H9 (cell line): Measurements from ENCODE around the gene TENT5D. TPM values are rescaled to one million over a fixed set of nuclear protein-coding genes. Genes with fewer than 3 reads are reported as not detected.
"Not testable (repeated sequence)": the region's sequence is repeated elsewhere in the genome, so short reads cannot be mapped to it uniquely, and the experiment has no call there.

Source experiments
- DNase-seq: peaks from one replicate; pipeline ENCODE4 v3.0.0-alpha.2; 2017
- H2AFZ ChIP-seq: one replicate; pipeline ENCODE4 v1.6.1; 2013; ENCODE audit warnings: mild to moderate bottlenecking, low read length, control low read depth, moderate library complexity
- H2AK5ac ChIP-seq: 2 replicates; pipeline ENCODE4 v1.6.1; 2013; ENCODE audit warnings: low read length, control low read depth, mixed read lengths; ENCODE audit not compliant: insufficient read length
- H2BK120ac ChIP-seq: one replicate; pipeline ENCODE4 v1.6.1; 2013; ENCODE audit warnings: low read depth, mild to moderate bottlenecking, low read length, control low read depth, inconsistent platforms; ENCODE audit not compliant: poor library complexity, severe bottlenecking
- H2BK12ac ChIP-seq: 2 replicates; pipeline ENCODE4 v1.6.1; 2013; ENCODE audit warnings: low read length, control low read depth, mixed read lengths, low read depth; ENCODE audit not compliant: insufficient read length
- H2BK15ac ChIP-seq: 2 replicates; pipeline ENCODE4 v1.6.1; 2013; ENCODE audit warnings: low read depth, low read length, control low read depth
- H2BK20ac ChIP-seq: one replicate; pipeline ENCODE4 v1.6.1; 2013; ENCODE audit warnings: low read depth, mild to moderate bottlenecking, low read length, control low read depth, inconsistent platforms; ENCODE audit not compliant: poor library complexity, severe bottlenecking
- H2BK5ac ChIP-seq: 2 replicates; pipeline ENCODE4 v1.6.1; 2013; ENCODE audit warnings: low read length, control low read depth, mixed read lengths; ENCODE audit not compliant: insufficient read length
- H3K14ac ChIP-seq: 2 replicates; pipeline ENCODE4 v1.6.1; 2013; ENCODE audit warnings: low read length, control low read depth; ENCODE audit not compliant: insufficient read depth
- H3K18ac ChIP-seq: 2 replicates; pipeline ENCODE4 v1.6.1; 2013; ENCODE audit warnings: low read depth, mild to moderate bottlenecking, mixed read lengths, low read length, control low read depth; ENCODE audit not compliant: insufficient read length
- H3K23ac ChIP-seq: 2 replicates; pipeline ENCODE4 v1.6.1; 2013; ENCODE audit warnings: low read length, control low read depth, mixed read lengths, low read depth; ENCODE audit not compliant: insufficient read length
- H3K23me2 ChIP-seq: 2 replicates; pipeline ENCODE4 v1.6.1; 2013; ENCODE audit warnings: low read depth, mild to moderate bottlenecking, mixed read lengths, low read length, control low read depth; ENCODE audit not compliant: insufficient read length, poor library complexity, severe bottlenecking
- H3K27ac ChIP-seq: 2 replicates; pipeline ENCODE4 v1.5.1; 2013; ENCODE audit warnings: low read length, control low read depth, mixed read lengths, low read depth; ENCODE audit not compliant: insufficient read length
- H3K27me3 ChIP-seq: 2 replicates; pipeline ENCODE4 v1.6.1; 2013; ENCODE audit warnings: low read length, control low read depth, inconsistent platforms; ENCODE audit not compliant: insufficient read depth
- H3K4ac ChIP-seq: 2 replicates; pipeline ENCODE4 v1.6.1; 2013; ENCODE audit warnings: low read depth, mild to moderate bottlenecking, control low read depth, inconsistent platforms, low read length, moderate library complexity
- H3K4me1 ChIP-seq: 2 replicates; pipeline ENCODE4 v1.6.1; 2013; ENCODE audit warnings: low read length, control low read depth, inconsistent platforms; ENCODE audit not compliant: insufficient read depth
- H3K4me2 ChIP-seq: 2 replicates; pipeline ENCODE4 v1.6.1; 2013; ENCODE audit warnings: low read length, control low read depth, mixed read lengths; ENCODE audit not compliant: insufficient read length, insufficient read depth
- H3K56ac ChIP-seq: 2 replicates; pipeline ENCODE4 v1.6.1; 2013; ENCODE audit warnings: low read depth, mild to moderate bottlenecking, mixed read lengths, low read length, control low read depth; ENCODE audit not compliant: insufficient read length
- H3K79me1 ChIP-seq: 2 replicates; pipeline ENCODE4 v1.6.1; 2013; ENCODE audit warnings: low read depth, mild to moderate bottlenecking, moderate library complexity, low read length, control low read depth, inconsistent platforms; ENCODE audit not compliant: insufficient read depth, poor library complexity, severe bottlenecking
- H3K79me2 ChIP-seq: 2 replicates; pipeline ENCODE4 v1.6.1; 2013; ENCODE audit warnings: low read length, control low read depth, inconsistent platforms; ENCODE audit not compliant: insufficient read depth
- H3K9ac ChIP-seq: 2 replicates; pipeline ENCODE4 v1.6.1; 2013; ENCODE audit warnings: low read length, control low read depth, mixed read lengths; ENCODE audit not compliant: insufficient read length; ENCODE audit errors: extremely low read depth
- H3K9me3 ChIP-seq: one replicate; pipeline ENCODE4 v1.6.1; 2013; ENCODE audit warnings: low read depth, low read length, inconsistent platforms; ENCODE audit not compliant: control insufficient read depth
- H3T11ph ChIP-seq: one replicate; pipeline ENCODE4 v1.6.1; 2013; ENCODE audit warnings: mild to moderate bottlenecking, low read length, control low read depth, inconsistent platforms
- H4K20me1 ChIP-seq: one replicate; pipeline ENCODE4 v1.6.1; 2013; ENCODE audit not compliant: control insufficient read depth, insufficient read length, insufficient read depth
- H4K5ac ChIP-seq: 2 replicates; pipeline ENCODE4 v1.6.1; 2013; ENCODE audit warnings: low read depth, mild to moderate bottlenecking, mixed read lengths, low read length, control low read depth; ENCODE audit not compliant: insufficient read length
- H4K8ac ChIP-seq: replicated peaks from 2 replicates; pipeline ENCODE4 v1.6.1; 2013; ENCODE audit warnings: low read length, control low read depth, mixed read lengths, low read depth; ENCODE audit not compliant: insufficient read length
- H4K91ac ChIP-seq: 2 replicates; pipeline ENCODE4 v1.6.1; 2013; ENCODE audit warnings: low read depth, mild to moderate bottlenecking, moderate library complexity, mixed read lengths, low read length, control low read depth; ENCODE audit not compliant: insufficient read length
- H3K27ac Mint-ChIP-seq, 3 experiments: 2 replicates in 2 of 3; 3 replicates in 1 of 3; pipeline ENCODE4 v1.8.0; 2020 to 2021; ENCODE audit warnings: mixed read lengths in 3 of 3, mild to moderate bottlenecking in 1 of 3, moderate library complexity in 1 of 3
- H3K27me3 Mint-ChIP-seq: 2 replicates; pipeline ENCODE4 v1.8.0; 2021; ENCODE audit warnings: low read depth, mild to moderate bottlenecking, moderate library complexity, mixed read lengths
- H3K36me3 Mint-ChIP-seq, 3 experiments: 2 replicates in 2 of 3; 3 replicates in 1 of 3; pipeline ENCODE4 v1.8.0; 2020 to 2021; ENCODE audit warnings: low read depth in 3 of 3, mixed read lengths in 3 of 3; ENCODE audit not compliant: insufficient read depth in 1 of 3
- H3K4me1 Mint-ChIP-seq, 2 experiments: 2 replicates each; pipeline ENCODE4 v1.8.0; 2020; ENCODE audit warnings: mixed read lengths in 2 of 2
- H3K4me3 Mint-ChIP-seq, 2 experiments: 2 replicates in 1 of 2; 3 replicates in 1 of 2; pipeline ENCODE4 v1.8.0; 2020 to 2021; ENCODE audit warnings: mild to moderate bottlenecking in 2 of 2, mixed read lengths in 2 of 2, moderate library complexity in 1 of 2
- H3K9me3 Mint-ChIP-seq, 2 experiments: 2 replicates in 1 of 2; 3 replicates in 1 of 2; pipeline ENCODE4 v1.8.0; 2020; ENCODE audit warnings: mild to moderate bottlenecking in 2 of 2, mixed read lengths in 2 of 2, moderate library complexity in 1 of 2
- CTCF ChIP-seq: fragments of 200-600 bp; sonication (generic); conservative IDR thresholded peaks from 3 replicates; pipeline ENCODE4 v1.8.0; 2021; ENCODE audit warnings: antibody characterized with exemption, mild to moderate bottlenecking
- WGBS: extraction: QIAGEN DNeasy Blood & Tissue Kit; methylation state at CpG from one replicate; pipeline ENCODE4 v1.1.7; 2013; ENCODE audit warnings: missing lambda C conversion rate, low lambda C conversion rate, mixed read lengths; ENCODE audit not compliant: insufficient read length; ENCODE audit errors: extremely low coverage; 5-methylcytosine and 5-hydroxymethylcytosine counted together
- long read RNA-seq: library from polyadenylated mRNA; unstranded; transcript quantifications from one replicate; pipeline ENCODE4 v2.0.0, GENCODE V29; 2020
- total RNA-seq: library from RNA; stranded (reverse); gene quantifications from 2 replicates; pipeline ENCODE4 v1.2.1, GENCODE V29; 2021

TENT5D gene
- not detected in 2 replicates for total RNA-seq
- long read RNA-seq = 0 reads

GRCh38 chrX:80420147-80420546 is at the start of gene TENT5D:
Gene TENT5D, plus strand, starts transcription at chrX:80420447. Its CDS starts 22,093 bp downstream, at chrX:80442540.
- Histone ChIP-seq H3K4ac (no peak within 1 kb of the TSS), H4K8ac (no peak within 1 kb of the TSS), H3K4me2 (no peak within 1 kb of the TSS), H2BK12ac (no peak within 1 kb of the TSS), H2BK15ac (no peak within 1 kb of the TSS), H3T11ph (no peak within 1 kb of the TSS), H2AFZ (no peak within 1 kb of the TSS), H3K23ac (no peak within 1 kb of the TSS), H2BK5ac (no peak within 1 kb of the TSS), H3K9ac (no peak within 1 kb of the TSS), H4K5ac (no peak within 1 kb of the TSS), H3K18ac (no peak within 1 kb of the TSS), H3K79me2 (no peaks in the 10 kb centered on the region), H4K91ac (no peak within 1 kb of the TSS), H3K27ac (no peak within 1 kb of the TSS), H3K27me3 (no peaks in the 10 kb centered on the region), H3K56ac (no peak within 1 kb of the TSS), H3K4me1 (no peaks in the 10 kb centered on the region), H4K20me1 (no peaks in the 10 kb centered on the region), H3K23me2 (no peaks in the 10 kb centered on the region), H2BK120ac (no peak within 1 kb of the TSS), H3K9me3 (no peaks in the 10 kb centered on the region), H3K14ac (no peak within 1 kb of the TSS), H2AK5ac (no peak within 1 kb of the TSS), H3K79me1 (no peaks in the 10 kb centered on the region), H2BK20ac (no peak within 1 kb of the TSS)
- Mint-ChIP-seq H3K4me1 (no peaks in the 10 kb centered on the region), H3K9me3 (peaks cover 66 to 76% of the 10 kb centered on the region in 2 experiments), H3K4me3 (no peak within 1 kb of the TSS), H3K36me3 (peaks cover 4 to 19% (median 10%) of the 10 kb centered on the region in 3 experiments; a peak in 6 of 7 replicates), H3K27me3 (no peaks in the 10 kb centered on the region; the same call in none of the 2 replicates), H3K27ac (no peak within 1 kb of the TSS)
- no peak for DNase-seq
- TF ChIP-seq CTCF = no peak

DNA sequence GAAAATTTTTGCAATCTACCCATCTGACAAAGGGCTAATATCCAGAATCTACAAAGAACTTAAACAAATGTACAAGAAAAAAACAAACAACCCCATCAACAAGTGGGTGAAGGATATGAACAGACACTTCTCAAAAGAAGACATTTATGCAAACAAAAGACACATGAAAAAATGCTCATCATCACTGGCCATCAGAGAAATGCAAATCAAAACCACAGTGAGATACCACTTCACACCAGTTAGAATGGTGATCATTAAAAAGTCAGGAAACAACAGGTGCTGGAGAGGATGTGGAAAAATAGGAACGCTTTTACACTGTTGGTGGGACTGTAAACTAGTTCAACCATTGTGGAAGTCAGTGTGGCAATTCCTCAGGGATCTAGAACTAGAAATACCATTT is 34.6 kb upstream of the TENT5D start:
- H3T11ph ChIP-seq, H2AK5ac ChIP-seq, H4K91ac ChIP-seq, H3K79me1 ChIP-seq, H3K23ac ChIP-seq, H3K4me3 Mint-ChIP-seq, H3K27ac Mint-ChIP-seq, H3K4me1 Mint-ChIP-seq, H3K4me1 ChIP-seq, H3K27ac ChIP-seq, H2AFZ ChIP-seq, H3K27me3 ChIP-seq, H4K8ac ChIP-seq, H3K4ac ChIP-seq, H4K20me1 ChIP-seq, H3K79me2 ChIP-seq, H3K9ac ChIP-seq, H2BK120ac ChIP-seq, H2BK12ac ChIP-seq, H2BK15ac ChIP-seq, H3K14ac ChIP-seq, H3K56ac ChIP-seq, H3K27me3 Mint-ChIP-seq, H3K23me2 ChIP-seq, H3K4me2 ChIP-seq, H2BK5ac ChIP-seq, H4K5ac ChIP-seq, DNase-seq, H3K18ac ChIP-seq, H2BK20ac ChIP-seq: not testable (repeated sequence)
- peaks cover 26% of the 10 kb centered on the region for H3K9me3 ChIP-seq
- Mint-ChIP-seq H3K9me3 (peaks cover 73 to 81% of the 10 kb centered on the region in 2 experiments), H3K36me3 (peaks cover 0 to 21% (median 1%) of the 10 kb centered on the region in 3 experiments; a peak in 4 of 7 replicates)
- no CpG with 5 or more reads among the region's 1 CpG for WGBS
